Mammary epithelial cell (primary cell): ENCODE measurements around the gene ISOC2.

Source experiments
- EZH2 ChIP-seq: IDR thresholded peaks from 2 replicates; pipeline ENCODE4 v1.6.1; 2012; ENCODE audit warnings: low read length, inconsistent platforms, borderline replicate concordance
- TF ChIP-seq, protein P1 (sequence below), 2 donors: IDR thresholded peaks in 1 of 2; conservative IDR thresholded peaks in 1 of 2; 2 replicates each; pipeline ENCODE4 v1.5.1; 2011 to 2012; ENCODE audit warnings: inconsistent platforms in 2 of 2, low read length in 2 of 2, mild to moderate bottlenecking in 2 of 2, control low read depth in 1 of 2, low read depth in 1 of 2; ENCODE audit not compliant: insufficient read depth in 1 of 2; ENCODE audit errors: extremely low read depth in 1 of 2

DNA sequence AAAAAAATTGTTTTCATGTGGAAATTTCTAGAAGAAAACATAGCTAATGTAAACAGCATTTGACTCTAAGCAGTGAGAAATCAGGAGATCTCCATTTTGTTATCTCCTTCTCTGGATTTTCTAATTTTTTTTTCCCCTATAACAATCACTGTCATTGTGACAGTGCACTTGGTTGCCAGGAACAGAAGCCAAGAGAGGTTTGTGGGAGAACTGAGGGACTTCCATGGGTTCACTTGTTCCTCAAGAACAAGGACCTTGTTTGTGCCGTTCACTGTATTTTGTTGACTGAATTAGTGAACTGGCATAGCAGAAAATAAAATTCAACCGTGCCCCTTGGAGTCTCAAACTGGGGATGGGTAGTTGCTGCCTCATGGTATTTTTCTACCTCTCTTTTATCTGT lies 35.4 kb downstream of the ISOC2 start:
- TF ChIP-seq, protein P1, sequence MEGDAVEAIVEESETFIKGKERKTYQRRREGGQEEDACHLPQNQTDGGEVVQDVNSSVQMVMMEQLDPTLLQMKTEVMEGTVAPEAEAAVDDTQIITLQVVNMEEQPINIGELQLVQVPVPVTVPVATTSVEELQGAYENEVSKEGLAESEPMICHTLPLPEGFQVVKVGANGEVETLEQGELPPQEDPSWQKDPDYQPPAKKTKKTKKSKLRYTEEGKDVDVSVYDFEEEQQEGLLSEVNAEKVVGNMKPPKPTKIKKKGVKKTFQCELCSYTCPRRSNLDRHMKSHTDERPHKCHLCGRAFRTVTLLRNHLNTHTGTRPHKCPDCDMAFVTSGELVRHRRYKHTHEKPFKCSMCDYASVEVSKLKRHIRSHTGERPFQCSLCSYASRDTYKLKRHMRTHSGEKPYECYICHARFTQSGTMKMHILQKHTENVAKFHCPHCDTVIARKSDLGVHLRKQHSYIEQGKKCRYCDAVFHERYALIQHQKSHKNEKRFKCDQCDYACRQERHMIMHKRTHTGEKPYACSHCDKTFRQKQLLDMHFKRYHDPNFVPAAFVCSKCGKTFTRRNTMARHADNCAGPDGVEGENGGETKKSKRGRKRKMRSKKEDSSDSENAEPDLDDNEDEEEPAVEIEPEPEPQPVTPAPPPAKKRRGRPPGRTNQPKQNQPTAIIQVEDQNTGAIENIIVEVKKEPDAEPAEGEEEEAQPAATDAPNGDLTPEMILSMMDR (conservative IDR thresholded peaks at IDR 0.05 in 1 of 2, IDR thresholded peaks at IDR 0.05 in 1 of 2; ENCODE audit: extremely low read depth in 1 of 2, insufficient read depth in 1 of 2, low read depth in 1 of 2, low read length in 2 of 2) = no peak
- TF ChIP-seq EZH2 = no peak
